8988T (cell line): ENCODE data around the gene PYDC1.
A peak's percentile ranks its signal among the peaks of the same experiment; 100 is the strongest.
"Not testable (repeated sequence)": the region's sequence is repeated elsewhere in the genome, so short reads cannot be mapped to it uniquely, and the experiment has no call there.

Experiments used
- DNase-seq: peaks from one replicate; pipeline ENCODE4 v3.0.0; 2011

Gene PYDC1

DNA sequence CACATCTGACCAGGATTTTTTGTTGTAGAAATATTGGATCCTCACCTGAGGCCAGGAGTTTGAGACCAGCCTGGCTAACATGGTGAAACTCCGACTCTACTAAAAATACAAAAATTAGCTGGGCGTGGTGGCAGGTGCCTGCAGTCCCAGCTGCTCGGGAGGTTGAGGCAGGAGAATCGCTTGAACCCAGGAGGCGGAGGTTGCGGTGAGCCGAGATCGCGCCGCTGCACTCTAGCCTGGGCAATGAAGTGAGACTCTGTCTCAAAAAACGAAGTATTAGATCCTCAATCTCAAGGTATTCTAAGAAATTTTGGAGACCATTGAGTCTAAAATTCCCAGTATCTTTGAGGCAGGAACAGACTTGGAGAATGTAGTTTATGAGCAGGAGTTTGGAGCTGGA, 21.1 kb downstream of the PYDC1 start:
- DNase-seq = not testable (repeated sequence)

DNA sequence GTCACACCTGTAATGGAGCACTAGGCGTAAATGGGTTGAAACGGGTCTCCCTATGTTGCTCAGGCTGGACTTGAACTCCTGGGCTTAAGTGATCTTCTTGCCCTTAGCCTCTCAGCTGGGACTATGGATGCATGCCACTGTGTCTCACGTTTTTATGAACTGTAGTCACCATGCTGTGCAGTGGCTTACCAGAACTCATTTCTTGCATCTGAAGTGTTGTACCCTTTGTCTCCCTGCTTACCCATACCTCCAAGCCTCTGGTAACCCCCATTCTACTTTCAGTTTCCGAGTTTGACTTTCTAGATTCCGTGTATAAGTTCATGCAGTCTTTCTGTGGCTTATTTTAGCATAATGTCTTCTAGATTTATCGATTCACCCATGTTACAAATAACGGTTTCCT, 22.0 kb downstream of the PYDC1 start:
- no peak for DNase-seq

DNA sequence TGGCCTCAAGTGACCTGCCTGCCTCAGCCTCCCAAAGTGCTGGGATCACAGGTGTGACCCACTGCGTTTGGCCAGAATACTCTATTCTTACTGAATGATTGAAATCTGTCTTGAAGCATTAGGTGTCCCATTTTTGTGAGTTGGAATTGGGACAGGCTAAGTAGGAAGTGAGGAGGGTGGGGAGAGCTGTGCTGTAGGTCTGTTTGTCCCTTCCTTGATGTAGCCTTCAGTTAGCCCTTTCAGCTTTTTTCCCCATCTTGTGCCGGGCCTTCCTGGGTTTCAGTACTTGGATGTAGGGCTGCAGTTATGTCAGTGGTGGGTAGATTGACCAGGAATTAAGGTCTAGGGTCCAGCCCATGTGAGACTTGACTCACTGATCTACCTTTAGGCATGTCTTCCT, 23.1 kb downstream of the PYDC1 start:
- DNase-seq = no peak

DNA sequence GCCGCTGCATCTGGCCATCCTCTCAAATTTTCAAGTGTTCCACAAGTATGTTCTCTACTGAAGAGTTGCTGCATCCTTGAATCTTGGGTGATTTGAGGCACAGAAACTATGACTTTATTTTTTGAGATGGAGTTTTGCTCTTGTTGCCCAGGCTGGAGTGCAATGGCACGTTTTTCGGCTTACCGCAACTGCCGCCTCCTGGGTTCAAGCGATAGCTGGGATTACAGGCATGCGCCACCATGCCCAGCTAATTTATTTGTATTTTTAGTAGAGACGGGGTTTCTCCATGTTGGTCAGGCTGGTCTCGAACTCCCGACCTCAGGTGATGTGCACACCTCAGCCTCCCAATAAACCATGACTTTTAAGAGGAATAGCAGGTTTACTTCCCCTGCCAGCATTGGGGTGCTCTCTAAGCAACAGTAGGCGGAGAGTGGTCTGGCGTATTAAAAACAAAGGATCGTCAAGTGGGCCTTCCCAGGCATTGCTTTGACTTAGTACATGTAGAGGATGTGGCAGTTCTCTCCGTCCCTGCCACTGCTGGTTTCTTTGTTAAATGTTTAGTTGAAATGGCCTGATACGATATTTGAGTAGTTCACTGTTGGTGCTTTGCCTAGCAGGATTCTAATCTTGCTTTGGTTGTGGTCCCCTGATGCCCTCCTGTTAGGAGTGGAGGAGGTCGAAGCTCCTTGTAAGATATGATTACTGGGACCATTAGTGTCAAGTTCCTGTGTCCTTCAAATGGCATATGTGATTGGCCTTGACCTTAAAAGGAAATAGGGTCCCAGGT, 23.9 kb downstream of the PYDC1 start:
- no peak for DNase-seq

DNA sequence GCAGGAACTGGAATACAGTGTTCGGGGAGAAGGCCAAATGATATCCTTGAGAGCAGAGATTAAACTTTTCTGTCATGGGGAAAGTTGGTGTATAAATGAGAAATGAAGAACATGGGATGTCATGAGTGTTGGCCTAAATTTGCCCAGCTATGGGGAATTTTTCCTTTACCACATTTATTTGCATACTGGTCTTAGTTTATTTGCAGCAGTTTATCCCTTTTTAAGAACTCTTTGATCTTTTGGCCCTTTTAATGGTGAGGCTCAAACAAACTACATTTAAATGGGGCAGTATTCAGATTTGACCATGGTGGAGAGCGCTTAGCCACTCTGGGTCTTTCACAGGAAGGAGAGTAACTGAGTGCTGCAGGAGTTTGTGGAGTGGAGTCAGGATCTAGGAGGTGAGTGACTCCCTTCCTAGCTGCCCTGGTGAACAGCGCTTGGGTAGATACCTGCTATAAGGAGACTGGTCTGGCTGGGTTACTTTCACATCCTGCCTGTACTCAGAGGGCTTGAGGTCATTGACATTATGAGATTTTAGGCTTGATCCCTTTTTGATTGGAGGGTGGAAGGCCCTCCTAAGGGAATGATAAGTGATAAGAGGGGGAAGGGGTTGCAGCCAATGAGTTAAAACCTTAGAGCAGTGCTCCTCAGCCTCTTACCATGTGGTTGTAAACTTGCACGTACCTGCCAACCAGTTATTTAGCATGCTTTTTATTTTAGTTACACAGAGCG, 25.1 kb downstream of the PYDC1 start:
- no peak for DNase-seq

DNA sequence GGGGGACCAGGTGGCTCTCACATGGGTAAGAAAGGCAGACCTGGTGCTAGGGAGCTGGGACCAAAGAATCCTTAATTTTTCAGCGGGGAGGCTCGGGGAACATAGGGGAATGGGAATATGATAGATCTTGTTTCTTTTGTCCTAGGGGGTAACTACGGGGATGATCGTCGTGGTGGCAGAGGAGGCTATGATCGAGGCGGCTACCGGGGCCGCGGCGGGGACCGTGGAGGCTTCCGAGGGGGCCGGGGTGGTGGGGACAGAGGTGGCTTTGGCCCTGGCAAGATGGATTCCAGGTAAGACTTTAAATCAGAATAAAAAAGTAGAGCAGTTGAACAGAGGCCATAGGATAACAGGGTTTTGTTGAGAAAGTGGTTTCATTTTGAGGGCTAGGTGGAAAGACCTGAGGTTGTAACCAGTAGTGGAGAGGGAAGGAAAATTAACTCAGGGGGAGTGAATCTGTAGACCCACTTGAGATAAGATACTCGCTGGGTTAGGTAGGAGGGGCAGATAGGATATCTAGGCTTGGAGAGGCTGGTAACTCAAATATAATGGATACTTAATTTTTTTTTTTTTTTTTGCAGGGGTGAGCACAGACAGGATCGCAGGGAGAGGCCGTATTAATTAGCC, 26.0 kb downstream of the PYDC1 start:
- no peak for DNase-seq

DNA sequence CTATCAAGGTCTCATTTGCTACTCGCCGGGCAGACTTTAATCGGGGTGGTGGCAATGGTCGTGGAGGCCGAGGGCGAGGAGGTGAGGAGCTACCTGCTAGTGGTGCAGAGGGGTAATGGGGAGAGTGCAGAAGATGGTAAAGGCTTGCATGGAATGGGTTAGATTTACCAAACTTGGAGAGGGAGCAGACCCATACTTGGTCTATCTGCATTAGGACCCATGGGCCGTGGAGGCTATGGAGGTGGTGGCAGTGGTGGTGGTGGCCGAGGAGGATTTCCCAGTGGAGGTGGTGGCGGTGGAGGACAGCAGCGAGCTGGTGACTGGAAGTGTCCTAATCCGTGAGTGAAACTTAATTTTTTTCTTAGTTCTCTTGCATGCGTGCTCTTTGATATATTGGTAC, 26.9 kb downstream of the PYDC1 start:
- no peak for DNase-seq

DNA sequence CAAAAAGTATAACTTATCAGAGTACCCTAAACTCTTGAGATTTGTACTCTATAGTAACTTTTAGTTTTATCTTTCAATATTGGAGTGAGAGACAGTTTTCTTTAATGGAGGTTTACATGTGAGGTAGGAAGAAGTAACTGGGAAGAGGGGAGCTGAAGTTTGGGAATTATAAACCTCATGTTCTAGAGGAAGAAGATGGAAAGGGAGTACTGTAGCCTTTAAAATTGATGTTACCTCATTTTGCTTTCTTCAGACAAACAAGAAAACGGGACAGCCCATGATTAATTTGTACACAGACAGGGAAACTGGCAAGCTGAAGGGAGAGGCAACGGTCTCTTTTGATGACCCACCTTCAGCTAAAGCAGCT, 27.5 kb downstream of the PYDC1 start:
- DNase-seq = no peak

DNA sequence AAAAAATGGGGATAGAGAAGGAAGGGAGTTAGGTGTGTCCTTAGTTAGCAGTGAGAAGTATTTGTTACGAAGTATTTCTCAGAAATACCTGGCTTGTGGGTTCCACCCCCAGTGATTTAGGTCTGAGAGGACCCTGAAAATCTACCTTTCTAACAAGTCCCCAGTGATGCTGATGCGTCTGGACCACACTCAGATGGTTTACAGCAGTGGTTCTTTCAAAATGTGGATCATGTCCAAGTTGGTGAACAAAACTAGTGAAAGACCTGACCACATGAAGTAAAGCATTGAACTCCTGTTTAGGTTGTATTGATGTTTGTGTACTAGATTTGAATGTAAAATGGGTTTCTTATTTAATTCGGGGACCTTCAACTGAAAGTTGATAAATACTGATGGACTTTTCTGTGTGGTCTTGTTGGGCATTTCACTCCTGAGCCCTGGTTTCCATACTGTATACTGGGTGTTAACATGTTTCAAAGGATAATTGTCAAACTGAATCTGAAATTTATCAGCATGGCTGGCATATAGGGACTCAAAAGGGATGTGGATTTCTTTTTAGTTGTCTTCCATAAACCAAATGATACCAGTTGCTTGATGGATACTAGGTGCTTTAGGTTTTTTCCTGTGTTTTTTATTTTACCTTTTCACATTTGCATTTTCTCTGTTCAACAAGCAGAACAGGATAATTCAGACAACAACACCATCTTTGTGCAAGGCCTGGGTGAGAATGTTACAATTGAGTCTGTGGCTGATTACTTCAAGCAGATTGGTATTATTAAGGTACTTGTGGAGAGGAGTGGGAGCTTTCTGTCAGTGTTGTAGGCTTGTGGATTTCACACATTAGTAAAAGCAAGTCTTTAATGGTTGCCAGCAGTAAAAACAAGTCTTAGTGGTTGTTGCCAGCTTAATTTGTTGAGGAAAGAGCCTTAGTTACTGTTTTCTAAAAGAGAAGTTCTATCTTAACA, 28.2 kb downstream of the PYDC1 start:
- DNase-seq = no peak

DNA sequence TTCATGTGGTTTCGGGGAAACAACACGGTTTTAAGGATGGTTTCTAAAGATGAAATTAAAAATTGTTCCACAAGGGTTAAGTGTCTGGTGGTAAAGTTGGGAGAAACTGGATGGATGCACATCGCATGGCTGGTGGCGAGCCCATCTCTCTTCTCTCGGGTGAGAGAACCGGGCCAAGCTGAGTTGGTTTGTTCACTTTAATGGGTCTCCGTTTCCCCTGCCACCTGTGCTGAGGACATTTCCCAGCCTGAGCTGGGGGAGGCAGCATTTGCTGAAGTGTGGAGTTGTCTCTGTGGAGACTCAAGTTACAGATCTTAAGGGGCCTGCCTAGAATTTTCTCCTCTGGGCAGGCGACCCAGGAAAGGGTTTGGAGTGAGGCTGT, 29.1 kb downstream of the PYDC1 start:
- DNase-seq = no peak

DNA sequence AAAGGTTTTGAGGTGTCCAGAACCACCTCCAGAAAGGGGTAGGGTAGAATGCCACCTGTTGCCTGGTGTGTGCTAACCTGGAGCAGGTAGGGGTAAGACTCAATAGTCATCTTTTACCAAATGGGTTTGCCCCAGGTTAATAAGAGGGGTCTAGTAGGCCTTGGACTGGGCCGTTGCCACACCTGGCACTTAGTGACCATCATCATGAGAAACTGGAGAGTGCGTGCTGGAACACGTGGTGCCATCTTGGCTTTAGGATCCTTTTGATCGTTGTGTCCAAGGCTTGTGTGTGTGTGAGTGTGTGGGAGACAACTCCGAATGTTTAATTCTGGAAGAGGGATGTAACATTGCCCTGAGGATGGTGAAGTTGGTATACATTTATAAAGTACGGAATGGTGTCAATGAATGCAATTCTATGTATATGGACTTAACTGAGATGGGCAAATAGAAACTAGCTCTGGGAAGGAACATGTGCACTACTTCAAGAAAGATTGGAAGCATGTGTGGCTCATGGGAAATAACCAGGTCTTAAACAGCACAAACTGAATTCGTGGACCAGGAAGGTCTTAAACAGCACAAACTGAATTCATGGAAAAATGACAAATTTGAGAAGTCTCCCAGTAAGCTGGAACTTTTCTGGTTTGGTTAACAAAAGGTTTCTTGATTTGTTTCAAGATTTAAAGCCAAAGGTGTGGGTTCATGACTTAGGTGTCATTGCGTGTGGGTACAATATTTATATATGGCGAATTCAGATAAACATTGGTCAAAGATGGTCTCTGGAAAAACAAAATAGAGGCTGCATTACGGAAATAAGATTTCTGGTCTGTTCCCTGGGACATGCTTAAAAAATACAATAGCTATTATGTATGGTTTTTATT, 29.8 kb downstream of the PYDC1 start:
- no peak for DNase-seq

DNA sequence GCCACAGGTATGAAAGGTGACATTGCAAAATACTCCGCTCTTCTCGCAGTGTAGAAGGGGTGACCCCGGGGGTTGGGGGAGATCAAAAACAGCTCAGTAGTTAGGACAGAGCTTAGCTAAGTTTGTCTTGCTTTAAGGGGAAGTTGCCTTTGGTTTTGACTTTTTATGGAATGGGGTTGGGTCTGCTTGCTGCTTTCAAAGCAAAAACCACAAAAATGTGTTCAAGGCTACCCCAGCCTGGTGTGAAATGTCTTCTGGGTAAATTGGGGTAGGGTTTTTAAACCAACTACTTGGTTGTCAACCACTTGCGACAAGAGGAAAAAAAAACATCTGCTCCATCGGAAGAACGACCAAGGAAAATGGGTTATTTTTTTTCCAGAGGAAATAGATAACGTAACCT, 30.8 kb downstream of the PYDC1 start:
- no peak for DNase-seq

DNA sequence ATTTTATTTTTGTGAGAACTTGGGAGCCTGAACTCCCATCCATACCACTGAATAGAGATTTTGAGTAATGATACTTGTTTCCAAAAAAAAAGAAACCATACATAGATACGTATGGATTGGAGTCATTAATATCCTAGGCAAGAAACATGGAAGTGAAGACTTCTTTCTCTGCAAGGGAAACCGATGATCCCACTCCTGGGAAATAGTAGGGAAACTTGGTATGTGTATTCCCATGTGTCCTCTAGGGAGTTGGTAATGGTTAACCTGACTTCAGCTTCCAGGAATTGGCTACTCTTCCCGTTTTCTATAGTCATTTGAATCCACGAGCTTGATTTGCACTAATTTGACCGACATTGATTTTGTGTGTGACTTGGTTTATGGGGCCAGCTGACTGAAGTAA, 31.6 kb downstream of the PYDC1 start:
- no peak for DNase-seq

DNA sequence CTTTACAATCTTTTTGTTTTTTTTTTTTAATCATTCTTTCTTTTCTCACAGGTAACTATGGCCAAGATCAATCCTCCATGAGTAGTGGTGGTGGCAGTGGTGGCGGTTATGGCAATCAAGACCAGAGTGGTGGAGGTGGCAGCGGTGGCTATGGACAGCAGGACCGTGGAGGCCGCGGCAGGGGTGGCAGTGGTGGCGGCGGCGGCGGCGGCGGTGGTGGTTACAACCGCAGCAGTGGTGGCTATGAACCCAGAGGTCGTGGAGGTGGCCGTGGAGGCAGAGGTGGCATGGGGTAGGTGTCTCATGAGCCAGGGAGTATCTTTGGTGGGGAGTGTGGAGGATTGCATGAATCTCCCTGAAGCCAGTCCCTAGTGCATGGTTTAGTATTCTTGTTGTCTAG, 32.0 kb downstream of the PYDC1 start:
- DNase-seq = no peak

DNA sequence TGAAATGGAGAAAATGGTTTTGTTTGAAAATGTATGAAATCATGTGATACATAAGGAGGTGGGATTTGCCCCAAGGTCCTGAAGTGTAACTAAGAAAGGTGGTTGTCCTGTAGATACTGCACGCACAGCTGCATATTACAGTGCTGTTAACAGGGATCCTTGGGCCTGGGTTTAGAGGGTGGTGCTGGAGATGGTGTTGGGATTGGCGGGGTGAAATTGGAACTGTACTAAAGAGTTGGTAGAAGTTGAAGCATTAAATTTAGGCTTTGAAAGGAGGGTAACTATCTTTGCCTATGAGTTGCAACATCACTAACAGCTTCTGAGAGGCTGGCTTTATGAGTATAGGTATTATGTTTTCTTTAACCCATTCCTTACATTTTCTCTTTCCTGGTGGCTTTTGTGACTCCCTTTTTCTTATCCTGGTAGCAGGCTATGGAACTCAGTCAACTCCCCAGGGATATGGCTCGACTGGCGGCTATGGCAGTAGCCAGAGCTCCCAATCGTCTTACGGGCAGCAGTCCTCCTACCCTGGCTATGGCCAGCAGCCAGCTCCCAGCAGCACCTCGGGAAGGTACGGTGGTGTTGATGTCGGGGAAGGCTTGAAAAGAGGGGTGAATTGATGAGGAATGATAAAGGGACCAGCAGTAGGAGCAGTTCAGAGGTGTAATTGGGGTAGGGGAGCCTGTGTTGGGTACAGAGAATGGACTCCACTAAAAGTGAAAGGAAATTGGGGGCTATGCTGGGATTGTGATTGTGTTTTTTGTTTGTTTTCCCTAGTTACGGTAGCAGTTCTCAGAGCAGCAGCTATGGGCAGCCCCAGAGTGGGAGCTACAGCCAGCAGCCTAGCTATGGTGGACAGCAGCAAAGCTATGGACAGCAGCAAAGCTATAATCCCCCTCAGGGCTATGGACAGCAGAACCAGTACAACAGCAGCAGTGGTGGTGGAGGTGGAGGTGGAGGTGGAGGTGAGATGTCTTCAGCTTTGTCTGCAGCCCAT, 33.2 kb downstream of the PYDC1 start:
- DNase-seq = no peak

DNA sequence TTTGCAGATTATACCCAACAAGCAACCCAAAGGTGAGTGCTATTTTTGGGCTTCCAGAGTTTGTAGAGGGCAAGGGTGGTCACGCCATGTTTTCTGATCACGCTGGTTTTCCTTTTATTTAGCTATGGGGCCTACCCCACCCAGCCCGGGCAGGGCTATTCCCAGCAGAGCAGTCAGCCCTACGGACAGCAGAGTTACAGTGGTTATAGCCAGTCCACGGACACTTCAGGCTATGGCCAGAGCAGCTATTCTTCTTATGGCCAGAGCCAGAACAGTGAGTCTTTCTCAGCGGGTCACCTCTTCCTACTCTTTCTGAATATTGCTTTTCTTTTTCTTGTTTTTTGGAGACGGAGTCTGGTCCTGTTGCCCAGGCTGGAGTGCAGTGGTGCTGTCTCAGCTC, 34.5 kb downstream of the PYDC1 start:
- DNase-seq = no peak

DNA sequence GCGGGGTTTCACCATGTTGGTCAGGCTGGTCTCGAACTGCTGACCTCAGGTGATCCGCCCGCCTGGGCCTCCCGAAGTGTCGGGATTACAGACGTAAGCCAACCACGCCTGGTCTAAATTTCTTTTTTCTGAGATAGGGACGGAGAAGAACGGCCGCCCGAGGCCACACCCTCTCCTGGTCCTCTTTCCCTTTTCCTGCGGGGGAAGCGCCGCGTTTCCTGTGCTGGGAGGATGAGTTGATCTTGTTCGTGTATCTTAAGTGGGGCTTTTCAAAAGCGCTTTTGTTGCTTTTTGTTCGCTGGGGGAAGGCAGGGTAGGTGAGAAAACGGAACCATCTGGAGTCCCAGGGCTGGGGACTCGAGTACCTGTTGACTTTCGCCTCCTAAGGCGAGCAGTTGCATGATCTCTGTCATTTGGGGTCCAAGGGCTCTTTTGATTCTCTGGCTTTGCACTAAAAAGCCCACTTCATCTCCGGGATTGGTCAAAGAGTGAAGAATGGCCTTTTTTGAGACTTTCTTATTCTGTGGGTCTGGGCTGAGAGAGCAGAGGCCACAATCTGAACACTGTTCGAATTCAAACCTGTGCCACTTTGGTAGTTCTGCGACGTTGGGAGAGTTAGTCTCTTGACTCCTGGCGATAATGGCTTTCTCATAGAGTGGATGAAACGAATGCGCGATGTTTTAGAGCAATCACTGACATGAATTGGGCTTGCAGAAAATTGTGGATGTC, 35.7 kb downstream of the PYDC1 start:
- DNase-seq = no peak

DNA sequence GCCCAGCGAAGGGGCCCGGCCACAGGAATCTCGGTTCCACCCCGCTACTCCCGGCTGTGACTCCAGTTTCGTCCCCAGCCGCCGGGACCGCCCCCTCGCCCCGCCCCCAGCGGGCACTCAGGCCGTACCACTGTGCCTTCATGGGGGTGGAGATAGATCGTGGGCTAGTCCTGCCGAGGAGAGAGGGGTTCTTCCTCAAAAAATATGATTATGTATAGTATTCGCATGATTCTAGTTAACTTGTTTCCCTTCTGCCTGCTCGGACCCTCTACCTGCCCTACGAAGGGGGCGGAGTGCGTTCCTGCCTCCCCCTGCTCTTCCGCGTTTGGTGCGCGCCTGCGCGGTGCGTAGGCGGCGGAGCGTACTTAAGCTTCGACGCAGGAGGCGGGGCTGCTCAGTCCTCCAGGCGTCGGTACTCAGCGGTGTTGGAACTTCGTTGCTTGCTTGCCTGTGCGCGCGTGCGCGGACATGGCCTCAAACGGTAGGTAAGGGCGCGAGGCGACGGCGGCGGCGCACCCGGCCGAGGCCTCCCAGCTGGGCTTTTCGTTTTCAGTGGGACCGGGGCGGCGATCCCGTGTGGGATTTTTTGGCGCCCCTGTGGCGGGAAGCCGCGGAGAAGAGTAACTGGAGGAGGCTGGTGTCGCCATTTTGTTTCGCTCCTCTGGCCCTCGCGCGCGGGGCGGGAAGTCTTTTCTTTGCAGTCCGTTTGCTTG, 37.0 kb downstream of the PYDC1 start, which contains the start of gene FUS:
TSS of gene FUS (plus strand) at position 393 of the 713 bp plus-strand sequence. CDS start at position 469, 76 bp downstream.
- peak; percentile 81 for DNase-seq

DNA sequence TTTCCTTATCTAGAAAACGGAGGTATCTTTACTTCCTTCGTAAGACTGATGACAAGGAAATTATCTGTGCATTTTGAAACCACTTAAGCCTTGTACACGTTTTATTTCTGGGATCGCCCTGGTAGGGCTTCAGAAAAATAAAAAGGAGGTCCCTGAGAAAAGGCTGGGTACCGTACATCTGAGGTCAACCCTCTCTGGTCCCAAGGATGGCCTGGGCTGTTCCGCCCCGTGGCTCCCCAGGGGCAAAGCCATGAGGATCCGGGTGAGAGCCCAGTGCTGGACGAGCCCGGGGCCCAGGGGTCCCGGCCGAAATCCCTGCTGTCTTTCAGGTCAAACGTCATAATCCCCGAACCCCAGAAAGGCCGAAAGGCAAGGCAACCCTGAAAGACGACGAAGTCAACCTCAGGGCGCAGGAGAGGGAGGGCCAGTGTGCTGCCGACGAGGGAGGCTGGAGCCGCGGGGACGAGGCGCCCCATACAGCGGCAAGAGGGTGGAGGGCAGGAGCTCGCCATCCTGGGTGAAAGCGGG, 37.7 kb downstream of the PYDC1 start:
- DNase-seq = no peak
